PC-3 (cell line): ENCODE measurements around the gene TBX5. TPM values are rescaled to one million over a fixed set of nuclear protein-coding genes. Genes with fewer than 3 reads are reported as not detected.

Experiments
- ATAC-seq: fragments of 200-7000 bp; cut with Tn5 transposase; 2 replicates; pipeline ENCODE4 v1.9.1; 2020; ENCODE audit warnings: mild to moderate bottlenecking, moderate library complexity
- BruUV-seq: library from RNA; stranded (reverse); fragments of 400-500 nt; replicated peaks from 2 replicates; lab custom pipeline; 2021; lab: Mats Ljungman, UMichigan
- CTCF ChIA-PET: fragments of 300-600 bp; sonication (Branson Sonifier 250); formaldehyde crosslinking; loops from one replicate; lab custom pipeline; 2022; ENCODE audit warnings: antibody characterized with exemption; lab: Charles Lee
- POLR2A ChIA-PET: fragments of 300-600 bp; sonication (Branson Sonifier 250); formaldehyde crosslinking; loops from one replicate; lab custom pipeline; 2022; ENCODE audit warnings: antibody characterized with exemption; ENCODE audit not compliant: unreplicated experiment; lab: Charles Lee
- DNase-seq: peaks from one replicate; pipeline ENCODE4 v3.0.0-alpha.2; 2015
- H2AFZ ChIP-seq: fragments of 300-600 bp; sonication (generic); 2 replicates; pipeline ENCODE4 v1.6.0; 2016; ENCODE audit warnings: antibody characterized with exemption, low read length
- H3F3A ChIP-seq: fragments of 300-600 bp; sonication (generic); one replicate; pipeline ENCODE4 v1.6.0; 2017; ENCODE audit warnings: antibody characterized with exemption, low read length, control low read depth, mild to moderate bottlenecking; ENCODE audit not compliant: unreplicated experiment
- H3K27ac ChIP-seq: fragments of 300-600 bp; sonication (generic); 2 replicates; pipeline ENCODE4 v1.5.1; 2016; ENCODE audit warnings: mild to moderate bottlenecking, low read length
- H3K27me3 ChIP-seq: fragments of 300-600 bp; sonication (generic); 2 replicates; pipeline ENCODE4 v1.6.1; 2016; ENCODE audit warnings: low read length, mixed read lengths
- H3K36me3 ChIP-seq: fragments of 300-600 bp; sonication (generic); 2 replicates; pipeline ENCODE4 v1.6.1; 2016; ENCODE audit warnings: low read depth, mixed run types, low read length, mixed read lengths
- H3K4me1 ChIP-seq: fragments of 300-600 bp; sonication (generic); 2 replicates; pipeline ENCODE4 v1.5.1; 2016; ENCODE audit warnings: low read length; ENCODE audit not compliant: insufficient read depth
- H3K4me2 ChIP-seq: fragments of 300-600 bp; sonication (generic); 2 replicates; pipeline ENCODE4 v1.6.0; 2016; ENCODE audit warnings: low read length
- H3K4me3 ChIP-seq: fragments of 300-600 bp; sonication (generic); 2 replicates; pipeline ENCODE4 v1.5.1; 2016; ENCODE audit warnings: mild to moderate bottlenecking, low read length, mixed read lengths
- H3K79me2 ChIP-seq: fragments of 300-600 bp; sonication (generic); 2 replicates; pipeline ENCODE4 v1.6.1; 2017; ENCODE audit warnings: low read length, mixed read lengths
- H3K9ac ChIP-seq: fragments of 300-600 bp; sonication (generic); 2 replicates; pipeline ENCODE4 v1.6.0; 2016; ENCODE audit warnings: mild to moderate bottlenecking, low read length
- H3K9me2 ChIP-seq: fragments of 300-600 bp; sonication (generic); replicated peaks from 2 replicates; pipeline ENCODE4 v1.6.1; 2016; ENCODE audit warnings: mixed run types, low read length, mixed read lengths
- H3K9me3 ChIP-seq: fragments of 300-600 bp; sonication (generic); 2 replicates; pipeline ENCODE4 v1.6.1; 2016; ENCODE audit warnings: low read length, mixed read lengths
- H4K20me1 ChIP-seq: fragments of 300-600 bp; sonication (generic); 2 replicates; pipeline ENCODE4 v1.6.1; 2016; ENCODE audit warnings: low read length, mixed read lengths
- CTCF ChIP-seq: fragments of 300-600 bp; sonication (generic); conservative IDR thresholded peaks from 2 replicates; pipeline ENCODE4 v1.5.1; 2017; ENCODE audit warnings: antibody characterized with exemption, low read depth, mild to moderate bottlenecking, low read length
- EZH2 ChIP-seq: fragments of 300-600 bp; sonication (generic); IDR thresholded peaks from one replicate; pipeline ENCODE4 v1.6.1; 2017; ENCODE audit warnings: antibody characterized with exemption, mild to moderate bottlenecking, low read length; ENCODE audit not compliant: unreplicated experiment
- EZH2phosphoT487 ChIP-seq: fragments of 300-600 bp; sonication (generic); IDR thresholded peaks from 2 replicates; pipeline ENCODE4 v1.6.1; 2018; ENCODE audit warnings: mild to moderate bottlenecking, antibody characterized with exemption, low read length, borderline replicate concordance
- intact Hi-C: fragments of 100-400 bp; cut with micrococcal nuclease; formaldehyde crosslinking; loops from 2 replicates; pipeline ENCODE4 v1.9.0; 2023
- total RNA-seq: library from RNA; depleted of rRNA; stranded (reverse); fragments of >200 nt; gene quantifications from 2 replicates; pipeline ENCODE4 v1.2.3, GENCODE V29; 2014

TBX5 gene
- total RNA-seq, 1 experiment from 2014 or later, result not detected

- CTCF ChIA-PET, result no interaction called here
Measured at GRCh38 chr12:114401328-114402083, 4.4 kb downstream of the TBX5 start.

DNA sequence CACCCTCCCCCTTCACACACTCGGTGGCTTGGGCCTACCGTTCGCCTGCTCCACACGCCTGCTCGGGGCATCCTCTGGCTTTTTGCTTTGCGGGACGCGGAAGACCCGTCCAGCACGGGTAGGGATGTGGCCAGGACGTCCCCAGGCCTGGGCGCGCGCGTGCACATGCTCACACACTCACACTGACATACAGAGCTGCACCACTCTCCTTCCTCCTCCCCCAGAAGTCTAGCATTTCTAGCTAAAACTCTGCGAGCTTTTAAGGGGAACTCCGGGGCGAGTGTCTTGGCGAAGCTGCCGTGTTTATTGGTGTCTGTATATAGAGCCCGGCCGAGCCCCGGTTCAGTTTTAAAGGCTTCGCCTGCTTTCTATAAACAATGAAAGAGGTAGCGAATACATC is 5.0 kb downstream of the TBX5 start:
- Histone ChIP-seq H3K4me2 (no peak overlapping the region), H3K79me2 (no peaks in the 10 kb centered on the region), H3K9ac (no peak overlapping the region), H3K9me2 (no peaks in the 10 kb centered on the region), H3K36me3 (no peaks in the 10 kb centered on the region), H4K20me1 (no peaks in the 10 kb centered on the region), H3K4me1 (no peaks in the 10 kb centered on the region), H3K27me3 (peaks cover 99% of the 10 kb centered on the region), H3K27ac (no peak overlapping the region), H2AFZ (no peak overlapping the region), H3K9me3 (no peaks in the 10 kb centered on the region), H3F3A (no peaks in the 10 kb centered on the region), H3K4me3 (no peak overlapping the region)
- no TSS peak for BruUV-seq
- DNase-seq (no peak), ATAC-seq (no peak)
- no peak for TF ChIP-seq EZH2phosphoT487
- no peak for TF ChIP-seq EZH2
- no peak for TF ChIP-seq CTCF
- intact Hi-C loops, result no loop called here
- ChIA-PET CTCF (no interaction called here), POLR2A (no interaction called here)

More at GRCh38 chr12:114401328-114402083, 4.4 kb downstream of the TBX5 start:
- no peaks in the 10 kb centered on the region for H3K4me1 ChIP-seq
- POLR2A ChIA-PET, result no interaction called here
- H3K9me2 ChIP-seq, result no peaks in the 10 kb centered on the region
- H3K9me3 ChIP-seq, result no peaks in the 10 kb centered on the region
- peaks cover 99% of the 10 kb centered on the region for H3K27me3 ChIP-seq
- no peak overlapping the region for H3K4me3 ChIP-seq
- no peaks in the 10 kb centered on the region for H3K79me2 ChIP-seq
- no peaks in the 10 kb centered on the region for H3F3A ChIP-seq
- no peak overlapping the region for H3K27ac ChIP-seq
- DNase-seq (no peak), ATAC-seq (no peak)
- no peak overlapping the region for H2AFZ ChIP-seq
- H3K4me2 ChIP-seq, result no peak overlapping the region
- no peaks in the 10 kb centered on the region for H3K36me3 ChIP-seq
- H3K9ac ChIP-seq, result no peak overlapping the region
- intact Hi-C loops, result no loop called here
- no peaks in the 10 kb centered on the region for H4K20me1 ChIP-seq
- TF ChIP-seq EZH2 (no peak), CTCF (no peak), EZH2phosphoT487 (no peak)
- no TSS peak for BruUV-seq

DNA sequence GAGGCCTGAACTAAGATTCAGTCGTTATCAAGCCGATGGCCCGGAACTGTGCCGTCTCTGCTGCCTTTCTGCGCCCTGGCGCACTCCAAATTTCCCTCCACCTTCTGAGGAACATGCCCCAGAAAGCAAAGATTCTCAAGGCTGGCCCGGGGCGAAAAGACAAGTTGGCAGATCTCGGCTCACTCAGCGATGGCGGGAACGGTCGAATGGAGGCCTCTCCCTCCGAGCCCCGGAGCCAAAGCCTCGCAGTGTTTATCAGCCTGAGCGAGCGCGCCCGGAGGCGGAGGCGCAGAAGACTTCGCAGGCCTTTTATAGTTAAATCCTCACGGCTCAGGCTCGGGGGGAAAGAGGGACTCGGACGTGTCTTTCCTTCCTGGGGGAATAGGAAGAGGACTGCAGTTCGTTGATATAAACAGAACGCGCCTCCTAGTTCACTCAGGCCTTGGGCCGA is 5.6 kb downstream of the TBX5 start:
- Histone ChIP-seq H3K27ac (no peak overlapping the region), H3K27me3 (peaks cover 99% of the 10 kb centered on the region), H3K36me3 (no peaks in the 10 kb centered on the region), H3K4me3 (no peak overlapping the region), H3K79me2 (no peaks in the 10 kb centered on the region), H3K9me2 (no peaks in the 10 kb centered on the region), H4K20me1 (no peaks in the 10 kb centered on the region), H2AFZ (no peak overlapping the region), H3K4me1 (no peaks in the 10 kb centered on the region), H3K9ac (no peak overlapping the region), H3K4me2 (no peak overlapping the region), H3F3A (no peaks in the 10 kb centered on the region), H3K9me3 (no peaks in the 10 kb centered on the region)
- no peak for ATAC-seq
- intact Hi-C loops, result no loop called here
- no peak for TF ChIP-seq EZH2
- TF ChIP-seq EZH2phosphoT487, result no peak
- TF ChIP-seq CTCF, result no peak
- ChIA-PET POLR2A (no interaction called here), CTCF (no interaction called here)
- no peak for DNase-seq
- BruUV-seq, result no TSS peak
